ENCODE data around the gene TMEM39A.

Gene TMEM39A

DNA sequence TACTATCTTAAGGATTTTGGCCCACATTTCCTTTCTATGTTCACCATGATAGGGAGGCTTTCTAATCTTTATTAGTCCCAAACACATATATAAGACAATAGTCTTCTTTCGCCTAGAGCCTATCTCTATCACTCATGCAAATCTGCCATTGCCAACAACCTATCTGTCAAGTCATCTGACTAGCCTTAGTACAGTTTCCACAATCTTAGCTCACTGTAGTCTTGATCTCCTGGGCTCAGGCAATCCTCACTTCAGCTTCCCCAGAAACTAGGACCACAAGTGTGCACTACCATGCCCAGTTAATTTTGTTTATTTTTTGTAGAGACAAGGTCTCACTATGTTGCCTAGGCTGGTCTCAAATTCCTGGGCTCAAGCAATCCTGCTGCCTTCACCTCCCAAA is 6.9 kb downstream of the TMEM39A start:
- DNase-seq (ENCODE audit: low read depth): no peak
- H3K4me3 ChIP-seq (ENCODE audit: low read length): no peak overlapping the region
- TF ChIP-seq, protein P1, sequence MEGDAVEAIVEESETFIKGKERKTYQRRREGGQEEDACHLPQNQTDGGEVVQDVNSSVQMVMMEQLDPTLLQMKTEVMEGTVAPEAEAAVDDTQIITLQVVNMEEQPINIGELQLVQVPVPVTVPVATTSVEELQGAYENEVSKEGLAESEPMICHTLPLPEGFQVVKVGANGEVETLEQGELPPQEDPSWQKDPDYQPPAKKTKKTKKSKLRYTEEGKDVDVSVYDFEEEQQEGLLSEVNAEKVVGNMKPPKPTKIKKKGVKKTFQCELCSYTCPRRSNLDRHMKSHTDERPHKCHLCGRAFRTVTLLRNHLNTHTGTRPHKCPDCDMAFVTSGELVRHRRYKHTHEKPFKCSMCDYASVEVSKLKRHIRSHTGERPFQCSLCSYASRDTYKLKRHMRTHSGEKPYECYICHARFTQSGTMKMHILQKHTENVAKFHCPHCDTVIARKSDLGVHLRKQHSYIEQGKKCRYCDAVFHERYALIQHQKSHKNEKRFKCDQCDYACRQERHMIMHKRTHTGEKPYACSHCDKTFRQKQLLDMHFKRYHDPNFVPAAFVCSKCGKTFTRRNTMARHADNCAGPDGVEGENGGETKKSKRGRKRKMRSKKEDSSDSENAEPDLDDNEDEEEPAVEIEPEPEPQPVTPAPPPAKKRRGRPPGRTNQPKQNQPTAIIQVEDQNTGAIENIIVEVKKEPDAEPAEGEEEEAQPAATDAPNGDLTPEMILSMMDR (conservative IDR thresholded peaks at IDR 0.05; ENCODE audit: low read depth, low read length): no peak

DNA sequence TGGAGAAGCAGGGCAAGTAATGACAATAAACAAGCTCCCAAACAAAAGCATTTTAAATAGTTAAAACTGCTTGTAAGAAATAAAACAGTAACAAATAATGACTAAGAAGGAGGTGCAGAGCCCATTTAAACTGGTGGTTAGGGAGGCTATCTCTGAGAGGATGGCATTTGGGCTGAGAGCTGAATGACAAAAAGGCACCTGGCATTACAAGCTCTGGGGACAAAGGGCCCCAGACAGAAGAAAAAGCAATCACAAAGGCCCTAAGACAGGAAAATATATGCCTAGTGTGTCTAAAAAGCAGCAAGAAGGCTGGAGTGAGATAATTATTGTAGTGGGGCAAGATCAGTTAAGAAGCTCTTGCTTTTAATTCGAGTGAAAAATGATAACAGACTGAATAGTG is 9.6 kb downstream of the TMEM39A start:
- TF ChIP-seq, protein P1 (conservative IDR thresholded peaks at IDR 0.05; ENCODE audit: low read depth, low read length): no peak
- no peak for DNase-seq (ENCODE audit: low read depth)
- no peak overlapping the region for H3K4me3 ChIP-seq (ENCODE audit: low read length)

DNA sequence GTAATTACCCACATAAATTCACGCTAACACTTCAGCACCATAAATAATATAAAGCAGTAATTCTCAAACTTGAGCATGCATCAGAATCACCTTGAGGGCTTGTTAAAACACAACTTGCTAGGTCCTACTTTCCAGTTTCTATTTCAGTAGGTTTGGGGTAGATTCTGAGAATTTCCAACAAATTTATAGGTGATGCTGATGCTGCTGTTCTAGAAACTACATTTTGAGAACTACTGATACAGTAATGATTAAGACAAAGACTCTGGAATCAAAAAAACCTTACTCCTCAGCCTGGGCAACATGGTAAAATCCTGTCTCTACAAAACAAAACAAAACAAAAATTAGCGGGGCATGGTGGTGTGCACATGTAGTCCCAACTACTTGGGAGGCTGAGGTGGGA is 18.8 kb downstream of the TMEM39A start:
- H3K4me3 ChIP-seq (ENCODE audit: low read length): no peak overlapping the region
- TF ChIP-seq, protein P1 (conservative IDR thresholded peaks at IDR 0.05; ENCODE audit: low read depth, low read length): no peak
- DNase-seq (ENCODE audit: low read depth): no peak

DNA sequence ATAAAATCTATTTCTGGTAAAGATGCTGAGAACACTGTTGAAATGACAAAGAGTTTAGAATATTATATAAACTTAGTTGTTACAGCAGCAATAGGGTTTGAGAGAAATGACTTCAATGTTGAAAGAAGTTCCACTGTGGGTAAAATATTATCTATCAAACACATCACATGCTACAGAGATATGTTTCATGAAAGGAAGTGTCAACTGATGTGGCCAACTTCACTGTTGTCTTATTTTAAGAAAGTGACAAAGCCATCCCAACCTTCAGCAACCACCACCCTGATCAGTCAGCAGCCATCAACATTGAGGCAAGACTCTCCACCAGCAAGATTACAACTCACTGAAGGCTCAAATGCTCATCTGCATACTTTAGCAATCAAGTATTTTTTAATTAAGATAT is 20.2 kb downstream of the TMEM39A start:
- TF ChIP-seq, protein P1 (conservative IDR thresholded peaks at IDR 0.05; ENCODE audit: low read depth, low read length): no peak
- no peak overlapping the region for H3K4me3 ChIP-seq (ENCODE audit: low read length)
- no peak for DNase-seq (ENCODE audit: low read depth)

DNA sequence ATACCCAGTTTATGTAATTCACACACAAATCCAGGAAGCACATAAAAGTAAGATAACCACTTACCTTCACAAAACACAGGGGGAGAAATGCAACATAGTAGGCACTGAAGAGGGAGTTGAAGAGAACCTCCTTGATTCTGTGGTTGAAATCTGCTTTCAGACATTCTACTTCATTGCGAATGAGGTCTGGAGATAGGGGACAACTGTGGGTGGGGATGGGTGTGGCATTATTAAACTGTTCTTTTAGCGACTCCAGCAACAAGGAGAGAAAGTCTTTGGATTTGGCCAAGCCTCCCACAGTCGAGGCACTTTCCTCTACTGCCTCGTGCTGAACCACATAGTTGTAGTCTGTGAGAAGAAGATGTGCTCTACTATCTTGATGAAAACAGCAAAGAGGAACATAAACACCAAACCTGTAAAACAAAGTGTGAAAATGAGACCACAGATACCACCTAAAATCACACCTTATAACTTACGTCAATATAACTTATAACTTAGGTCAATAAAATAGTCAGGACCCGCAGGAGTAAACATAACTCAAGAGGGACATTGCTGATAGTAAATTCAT is 25.6 kb downstream of the TMEM39A start:
- TF ChIP-seq, protein P1 (conservative IDR thresholded peaks at IDR 0.05; ENCODE audit: low read depth, low read length): no peak
- no peak for DNase-seq (ENCODE audit: low read depth)
- no peak overlapping the region for H3K4me3 ChIP-seq (ENCODE audit: low read length)

DNA sequence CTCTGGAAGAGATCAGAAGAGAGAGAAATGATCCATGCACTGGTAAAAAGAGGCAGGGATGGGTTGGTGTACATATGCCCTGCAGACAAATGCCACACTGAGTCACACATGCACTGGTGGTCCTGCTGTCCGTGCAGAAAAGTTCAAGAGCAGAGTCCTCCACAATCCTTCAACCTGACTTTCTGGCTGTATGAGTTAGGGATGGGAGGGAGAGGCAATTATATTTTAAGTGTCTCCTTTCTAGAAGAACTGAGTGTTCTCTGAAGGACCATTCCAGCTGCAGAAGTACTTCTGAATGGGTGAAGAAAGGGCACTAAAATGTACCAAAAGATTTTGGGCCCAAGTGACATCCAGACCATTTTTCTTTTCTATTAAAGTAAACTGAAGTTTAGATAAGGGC is 26.4 kb downstream of the TMEM39A start:
- DNase-seq (ENCODE audit: low read depth): no peak
- TF ChIP-seq, protein P1 (conservative IDR thresholded peaks at IDR 0.05; ENCODE audit: low read depth, low read length): no peak
- no peak overlapping the region for H3K4me3 ChIP-seq (ENCODE audit: low read length)

DNA sequence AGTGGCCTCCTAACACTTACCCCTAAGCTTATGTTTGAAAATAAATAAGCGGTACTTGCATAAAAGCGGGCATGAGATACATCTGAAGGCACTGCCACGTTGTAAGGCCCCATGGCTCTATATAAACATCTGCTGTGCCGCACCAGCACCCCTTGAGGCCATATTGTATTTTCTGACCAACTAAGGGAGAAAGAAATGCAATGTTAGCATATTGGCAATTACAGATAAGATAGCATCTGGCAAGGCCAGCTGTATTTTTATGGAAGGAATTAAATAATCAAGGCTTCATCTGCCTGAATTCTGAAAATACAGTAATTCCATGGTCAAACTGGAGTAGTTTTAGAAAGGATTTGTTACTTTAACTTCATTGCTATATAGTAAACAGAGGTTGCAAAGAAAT is 28.7 kb downstream of the TMEM39A start:
- H3K4me3 ChIP-seq (ENCODE audit: low read length): no peak overlapping the region
- DNase-seq (ENCODE audit: low read depth): no peak
- TF ChIP-seq, protein P1 (conservative IDR thresholded peaks at IDR 0.05; ENCODE audit: low read depth, low read length): no peak

All from retinal pigment epithelial cell (primary cell).